GM23248 (cell line): ENCODE results near the gene FKBP10.
"Not testable (repeated sequence)": the region's sequence is repeated elsewhere in the genome, so short reads cannot be mapped to it uniquely, and the experiment has no call there.

Source experiments
- EZH2 ChIP-seq: fragments of 200-600 bp; sonication (generic); IDR thresholded peaks from 2 replicates; pipeline ENCODE4 v1.6.1; 2018; ENCODE audit warnings: antibody characterized with exemption, mild to moderate bottlenecking; ENCODE audit not compliant: insufficient read depth, poor library complexity, severe bottlenecking
- EZH2phosphoT487 ChIP-seq: fragments of 200-600 bp; sonication (generic); IDR thresholded peaks from 2 replicates; pipeline ENCODE4 v1.6.1; 2018; ENCODE audit warnings: antibody characterized with exemption, moderate library complexity, mild to moderate bottlenecking, low read depth; ENCODE audit not compliant: insufficient read depth

DNA sequence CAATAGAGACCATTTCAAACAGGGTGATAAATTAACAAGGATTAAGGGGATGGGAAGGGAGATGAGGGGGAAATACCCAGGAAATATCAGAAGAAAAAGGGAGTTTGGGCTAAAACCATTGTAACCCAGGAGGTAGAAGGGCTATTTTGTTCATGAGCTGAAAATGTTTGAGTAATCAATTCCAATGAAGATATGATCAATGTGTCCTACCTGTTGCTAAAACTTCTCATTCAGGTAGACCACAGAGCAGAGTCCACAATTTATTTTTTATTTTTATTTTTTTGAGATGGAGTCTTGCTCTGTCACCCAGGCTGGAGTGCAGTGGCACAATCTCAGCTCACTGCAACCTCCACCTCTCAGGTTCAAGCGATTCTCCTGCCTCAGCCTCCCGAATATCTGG, 26.6 kb downstream of the FKBP10 start:
- not testable (repeated sequence) for TF ChIP-seq EZH2phosphoT487, EZH2
